Subcutaneous abdominal adipose tissue (tissue), 5 donors: Measurements from ENCODE around the gene PTGIR.

Source experiments
- H3K27ac ChIP-seq: one replicate; pipeline ENCODE4 v1.7.0; 2013; ENCODE audit warnings: low read depth, mild to moderate bottlenecking, inconsistent platforms, low read length, moderate library complexity
- H3K27me3 ChIP-seq, 5 donors: one replicate each; pipeline ENCODE4 v1.7.0; 2013; ENCODE audit warnings: low read length in 5 of 5, inconsistent platforms in 1 of 5; ENCODE audit not compliant: control insufficient read depth in 5 of 5, insufficient read depth in 4 of 5
- H3K36me3 ChIP-seq, 5 donors: one replicate each; pipeline ENCODE4 v1.7.0; 2013; ENCODE audit warnings: low read length in 5 of 5; ENCODE audit not compliant: control insufficient read depth in 5 of 5, insufficient read depth in 5 of 5
- H3K4me1 ChIP-seq, 5 donors: one replicate each; pipeline ENCODE4 v1.7.0; 2013; ENCODE audit warnings: low read length in 5 of 5, mild to moderate bottlenecking in 3 of 5, moderate library complexity in 1 of 5; ENCODE audit not compliant: control insufficient read depth in 5 of 5, insufficient read depth in 5 of 5
- H3K4me3 ChIP-seq, 5 donors: one replicate each; pipeline ENCODE4 v1.7.0; 2013; ENCODE audit warnings: low read length in 5 of 5, low read depth in 1 of 5
- H3K9ac ChIP-seq, 5 donors: one replicate each; pipeline ENCODE4 v1.7.0; 2013; ENCODE audit warnings: low read length in 5 of 5, mild to moderate bottlenecking in 4 of 5, moderate library complexity in 3 of 5
- H3K9me3 ChIP-seq, 5 donors: one replicate each; pipeline ENCODE4 v1.7.0; 2013; ENCODE audit warnings: low read length in 5 of 5; ENCODE audit not compliant: control insufficient read depth in 5 of 5
- donor health status: healthy.
- donor health status: healthy.
- donor health status: healthy.
- donor health status: healthy.
- donor health status: healthy.

The PTGIR gene

DNA sequence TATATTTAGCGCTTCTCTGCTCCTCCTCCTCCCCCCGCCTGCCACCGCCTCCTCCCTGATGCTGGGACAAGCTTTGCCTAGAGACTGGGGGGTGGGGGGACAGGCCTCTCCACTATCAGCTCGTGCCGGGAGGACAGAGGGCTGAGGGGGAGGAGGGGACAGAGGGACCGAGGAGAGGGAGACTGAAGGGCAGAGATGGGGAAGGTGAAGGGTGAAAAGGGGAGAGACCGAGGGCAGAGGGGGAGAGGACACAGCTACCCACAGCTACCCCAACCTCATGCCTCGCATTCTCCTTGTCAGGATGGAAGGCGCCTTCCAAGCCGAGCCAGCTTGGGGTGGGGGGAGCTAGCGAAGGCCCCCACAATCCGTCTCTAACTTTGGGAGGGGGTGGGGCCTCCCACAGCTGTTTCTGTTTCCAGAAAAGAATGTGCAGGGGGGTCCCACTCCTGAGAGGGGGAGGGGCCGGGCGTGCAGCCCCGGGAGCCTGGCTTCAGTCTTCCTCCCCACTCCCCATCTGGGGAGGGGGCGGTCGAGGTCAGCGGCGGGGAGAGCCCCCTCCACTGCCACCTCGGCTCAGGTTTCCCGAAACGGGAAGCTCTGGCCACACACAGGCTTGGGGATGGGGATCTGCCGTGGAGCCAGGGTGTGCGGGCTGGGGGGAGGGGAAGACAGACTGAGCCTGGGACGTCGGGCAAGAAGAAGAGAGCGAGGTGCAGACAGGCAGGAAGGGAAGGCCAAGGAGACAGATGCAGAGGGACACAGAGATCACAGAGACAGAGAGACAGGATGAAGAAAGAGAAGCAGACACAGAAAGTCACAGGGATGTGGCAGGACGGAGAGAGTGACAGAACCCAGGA, 34.5 kb upstream of the PTGIR start:
- Histone ChIP-seq H3K4me3 (peak overlapping the region; percentile 22 to 74 (median 48)), H3K4me1 (peaks cover 0 to 26% (median 24%) of the 10 kb centered on the region in 5 donors), H3K9ac (peak overlapping the region in 1 of 5 donors; percentile 51), H3K36me3 (no peaks in the 10 kb centered on the region), H3K27ac (no peak overlapping the region), H3K9me3 (no peaks in the 10 kb centered on the region), H3K27me3 (peaks cover 13 to 22% (median 19%) of the 10 kb centered on the region in 5 donors)

DNA sequence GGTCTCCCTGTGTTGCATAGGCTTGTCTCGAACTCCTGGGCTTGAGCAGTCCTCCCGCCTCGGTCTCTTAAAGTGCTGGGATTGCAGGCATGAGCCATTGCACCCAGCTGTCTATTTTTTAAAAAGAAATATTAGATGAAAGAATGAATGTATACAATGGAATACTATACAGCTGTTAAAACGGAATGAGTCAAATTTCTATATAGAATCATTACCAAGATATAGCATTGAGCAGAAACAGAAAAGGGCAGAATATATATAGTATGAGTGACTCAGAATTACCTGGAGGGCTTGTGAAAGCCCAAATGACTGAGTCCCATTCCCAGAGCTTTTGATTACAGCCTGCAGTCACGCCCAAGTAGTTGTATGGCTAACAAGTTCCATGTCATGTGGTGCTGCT, 31.7 kb upstream of the PTGIR start:
- H3K27me3 ChIP-seq, result peaks cover 13 to 23% (median 20%) of the 10 kb centered on the region in 5 donors
- H3K9ac ChIP-seq, result no peak overlapping the region
- no peak overlapping the region for H3K27ac ChIP-seq
- H3K9me3 ChIP-seq, result no peaks in the 10 kb centered on the region
- no peaks in the 10 kb centered on the region for H3K36me3 ChIP-seq
- H3K4me1 ChIP-seq, result peaks cover 0 to 21% (median 20%) of the 10 kb centered on the region in 5 donors
- no peak overlapping the region for H3K4me3 ChIP-seq

DNA sequence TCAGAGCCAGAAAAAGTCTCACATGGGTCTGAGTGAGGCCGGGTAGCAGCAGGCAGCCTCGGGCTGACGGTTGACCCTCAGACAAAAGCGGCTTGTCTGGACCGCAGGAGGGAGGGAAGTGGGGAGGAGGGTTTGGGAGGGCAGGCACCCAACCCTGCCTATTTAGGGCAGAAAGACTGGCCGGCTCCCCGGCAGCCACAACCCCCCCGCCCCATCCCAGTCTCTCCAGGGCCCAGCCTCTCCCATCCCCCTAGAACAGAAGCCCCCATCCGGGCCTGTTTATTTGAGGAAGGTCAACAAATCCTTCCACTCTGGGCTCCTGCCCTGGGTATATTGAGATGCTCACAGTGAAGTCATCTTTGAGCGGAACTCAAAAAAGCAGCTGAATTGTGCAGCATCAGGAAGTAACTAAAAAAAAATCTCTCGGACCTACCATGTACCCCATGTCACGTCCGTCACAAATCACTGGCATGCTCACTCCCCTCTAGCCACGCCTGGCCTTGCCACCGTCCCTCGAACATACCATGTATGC, 29.8 kb upstream of the PTGIR start:
- H3K4me1 ChIP-seq, result peaks cover 0 to 7% (median 6%) of the 10 kb centered on the region in 5 donors
- H3K9me3 ChIP-seq, result no peaks in the 10 kb centered on the region
- no peaks in the 10 kb centered on the region for H3K36me3 ChIP-seq
- no peak overlapping the region for H3K9ac ChIP-seq
- H3K27ac ChIP-seq, result no peak overlapping the region
- peaks cover 9 to 16% (median 13%) of the 10 kb centered on the region in 5 donors for H3K27me3 ChIP-seq
- H3K4me3 ChIP-seq, result no peak overlapping the region

DNA sequence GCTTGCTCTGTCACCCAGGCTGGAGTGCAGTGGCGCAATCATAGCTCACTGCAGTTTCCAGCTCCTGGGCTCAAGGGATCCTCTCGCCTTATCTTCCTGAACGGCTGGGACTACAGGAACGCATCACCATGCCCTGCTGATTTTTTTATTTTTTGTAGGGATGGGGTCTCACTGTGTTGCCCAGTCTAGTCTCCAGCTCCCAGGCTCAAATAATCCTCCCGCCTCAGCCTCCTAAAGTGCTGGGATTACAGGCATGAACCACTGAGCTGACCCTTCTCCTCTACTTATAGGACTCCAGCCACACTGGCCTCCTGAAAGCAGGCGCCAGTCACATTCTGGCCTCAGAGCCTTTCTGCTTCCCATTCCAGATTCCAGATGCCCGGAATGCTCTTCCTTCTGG, 25.6 kb upstream of the PTGIR start:
- Histone ChIP-seq H3K4me1 (no peaks in the 10 kb centered on the region), H3K9me3 (peaks cover 0 to 6% (median 2%) of the 10 kb centered on the region in 5 donors), H3K36me3 (no peaks in the 10 kb centered on the region), H3K4me3 (no peak overlapping the region), H3K27me3 (peaks cover 3 to 9% (median 6%) of the 10 kb centered on the region in 5 donors), H3K9ac (no peak overlapping the region), H3K27ac (no peak overlapping the region)

DNA sequence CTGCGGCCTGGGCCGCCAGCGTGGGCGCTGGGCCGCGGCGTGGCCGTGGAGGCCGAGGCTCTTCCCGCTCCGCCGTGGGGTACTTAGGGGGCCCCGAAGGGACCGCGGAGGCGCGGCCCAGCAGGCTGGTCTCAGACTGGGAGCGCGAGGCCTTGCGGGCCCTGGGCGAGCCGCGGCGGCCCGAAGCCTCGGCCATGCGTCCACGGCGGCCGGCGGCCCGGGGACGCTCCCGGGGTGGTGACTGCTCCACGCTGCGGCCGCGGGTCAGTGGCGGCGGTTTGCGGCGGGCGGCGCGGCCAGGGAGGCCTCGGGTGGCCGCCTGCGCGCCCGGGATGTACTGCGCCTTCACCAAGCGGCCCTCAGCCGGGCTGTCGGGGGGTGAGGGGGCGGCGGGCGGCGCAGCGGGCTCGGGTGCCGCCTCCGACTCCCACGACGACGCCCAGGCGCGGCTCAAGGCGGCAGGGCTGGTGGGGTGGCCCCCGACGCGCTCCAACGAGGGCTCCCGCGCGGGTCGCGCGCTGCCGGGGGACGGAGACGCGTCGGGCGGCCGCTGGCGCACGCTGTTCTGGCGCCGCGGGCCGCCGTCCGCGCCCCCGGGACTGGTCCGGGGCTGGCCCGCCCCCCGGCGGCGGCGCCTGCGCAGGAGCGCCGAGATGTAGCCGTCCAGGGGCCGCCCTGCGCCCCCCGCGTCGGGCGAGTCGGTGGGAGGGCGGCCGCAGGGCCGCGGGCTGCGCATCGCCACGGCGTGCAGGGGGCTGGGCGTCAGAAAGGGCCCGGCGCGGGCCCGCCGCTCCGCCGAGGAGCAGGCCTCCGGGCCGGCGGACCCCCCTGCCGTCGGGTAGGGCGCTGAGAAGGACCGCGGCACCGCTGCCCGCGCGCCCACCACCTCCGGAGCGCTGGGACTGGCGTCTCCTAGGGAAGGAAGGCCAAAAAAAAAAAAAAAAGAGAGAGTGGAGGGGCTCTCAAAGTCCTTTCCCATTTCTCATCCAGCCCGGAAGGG, 24.4 kb upstream of the PTGIR start:
- H3K36me3 ChIP-seq, result no peaks in the 10 kb centered on the region
- H3K27me3 ChIP-seq, result peaks cover 3 to 11% (median 6%) of the 10 kb centered on the region in 5 donors
- H3K4me3 ChIP-seq, result no peak overlapping the region
- peaks cover 0 to 6% (median 2%) of the 10 kb centered on the region in 5 donors for H3K9me3 ChIP-seq
- no peaks in the 10 kb centered on the region for H3K4me1 ChIP-seq
- no peak overlapping the region for H3K9ac ChIP-seq
- no peak overlapping the region for H3K27ac ChIP-seq

DNA sequence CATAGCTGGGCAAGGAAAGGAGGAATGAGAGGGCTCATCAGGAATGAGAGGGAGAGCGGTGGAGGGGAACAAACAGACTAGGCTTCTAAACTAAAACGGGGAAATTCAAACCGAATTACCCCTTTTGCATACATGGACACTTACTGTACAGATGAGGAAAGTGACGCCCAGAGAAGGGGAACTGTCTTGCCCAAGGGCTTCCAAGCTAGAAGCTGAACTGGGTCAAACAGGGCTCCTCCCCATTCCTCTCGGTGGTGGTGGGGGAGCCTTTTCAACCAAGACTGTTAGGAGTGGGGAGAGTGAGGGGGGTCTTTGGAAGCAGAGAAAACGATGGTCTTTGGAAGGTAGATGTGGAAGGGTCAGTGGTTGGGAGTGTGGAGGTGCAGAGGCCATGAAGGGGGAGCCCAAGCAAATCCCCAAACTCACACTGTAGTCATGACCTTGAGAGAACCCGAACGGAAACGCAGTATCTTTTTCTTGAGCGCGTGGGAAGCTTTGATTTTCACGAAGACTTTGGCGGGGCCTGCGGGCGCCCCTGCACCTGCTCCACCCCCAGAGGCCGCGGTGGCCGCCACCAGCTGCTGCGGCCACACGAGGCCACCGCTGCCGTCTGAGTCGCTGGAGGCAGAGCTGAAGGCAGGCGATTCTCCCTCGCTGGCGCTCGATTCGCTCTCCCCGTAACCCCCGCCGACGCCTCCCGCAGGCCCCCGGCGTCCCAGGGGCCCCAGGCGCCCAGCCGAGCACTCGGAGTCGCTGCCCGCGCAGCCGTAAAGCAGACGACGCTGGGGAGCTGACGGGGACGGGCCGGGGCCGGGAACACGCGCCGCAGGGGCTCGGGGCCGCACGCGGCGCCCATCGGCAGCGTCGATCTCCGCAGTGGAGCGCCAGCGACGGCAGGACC, 23.4 kb upstream of the PTGIR start:
- no peaks in the 10 kb centered on the region for H3K36me3 ChIP-seq
- H3K9me3 ChIP-seq, result peaks cover 0 to 6% (median 2%) of the 10 kb centered on the region in 5 donors
- no peak overlapping the region for H3K27ac ChIP-seq
- H3K4me3 ChIP-seq, result no peak overlapping the region
- peaks cover 0 to 11% (median 6%) of the 10 kb centered on the region in 5 donors for H3K27me3 ChIP-seq
- H3K4me1 ChIP-seq, result no peaks in the 10 kb centered on the region
- no peak overlapping the region for H3K9ac ChIP-seq

DNA sequence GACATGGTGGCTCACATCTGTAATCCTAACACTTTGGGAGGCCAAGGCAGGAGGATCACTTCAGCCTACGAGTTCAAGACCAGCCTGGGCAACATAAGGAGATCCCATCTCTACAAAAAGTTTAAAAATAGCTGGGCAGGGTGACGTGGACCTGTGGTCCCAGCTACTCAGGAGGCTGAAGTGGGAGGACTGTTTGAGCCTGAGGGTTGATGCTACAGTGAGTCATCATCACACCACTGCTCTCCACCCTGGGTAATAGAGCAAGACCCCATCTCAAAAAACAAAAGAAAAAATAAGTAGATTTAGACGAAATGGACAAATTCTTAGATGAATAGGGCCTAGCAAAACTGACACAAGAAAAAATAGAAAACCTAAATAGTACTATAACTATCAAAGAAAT, 21.5 kb upstream of the PTGIR start:
- no peak overlapping the region for H3K4me3 ChIP-seq
- H3K9me3 ChIP-seq, result peaks cover 0 to 6% (median 2%) of the 10 kb centered on the region in 5 donors
- H3K36me3 ChIP-seq, result no peaks in the 10 kb centered on the region
- H3K4me1 ChIP-seq, result no peaks in the 10 kb centered on the region
- no peak overlapping the region for H3K27ac ChIP-seq
- H3K9ac ChIP-seq, result no peak overlapping the region
- peaks cover 0 to 16% (median 6%) of the 10 kb centered on the region in 5 donors for H3K27me3 ChIP-seq

DNA sequence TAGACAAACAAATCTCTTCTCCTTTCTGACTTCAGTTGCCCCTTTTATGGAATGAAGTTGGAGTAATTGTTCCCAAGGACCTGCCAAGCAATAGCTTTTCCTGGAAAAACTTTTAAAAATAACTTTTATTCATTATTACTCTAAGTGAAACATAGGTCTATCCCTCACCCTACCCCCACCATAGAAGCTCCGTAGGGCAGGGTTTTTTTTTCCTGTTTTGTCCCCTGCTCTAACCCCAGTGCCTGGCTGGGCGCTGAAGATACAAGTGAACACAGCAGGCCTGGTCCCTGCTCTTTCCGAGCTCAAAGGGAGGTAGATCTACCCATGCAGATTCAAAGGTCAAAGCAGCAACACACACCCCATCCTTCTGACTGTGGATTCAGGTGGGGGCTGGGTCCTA, 19.8 kb upstream of the PTGIR start:
- Histone ChIP-seq H3K9ac (no peak overlapping the region), H3K4me3 (no peak overlapping the region), H3K27me3 (peaks cover 2 to 26% (median 11%) of the 10 kb centered on the region in 5 donors), H3K4me1 (peaks cover 0 to 5% (median 2%) of the 10 kb centered on the region in 5 donors), H3K27ac (no peak overlapping the region), H3K9me3 (peaks cover 0 to 6% (median 2%) of the 10 kb centered on the region in 5 donors), H3K36me3 (no peaks in the 10 kb centered on the region)

DNA sequence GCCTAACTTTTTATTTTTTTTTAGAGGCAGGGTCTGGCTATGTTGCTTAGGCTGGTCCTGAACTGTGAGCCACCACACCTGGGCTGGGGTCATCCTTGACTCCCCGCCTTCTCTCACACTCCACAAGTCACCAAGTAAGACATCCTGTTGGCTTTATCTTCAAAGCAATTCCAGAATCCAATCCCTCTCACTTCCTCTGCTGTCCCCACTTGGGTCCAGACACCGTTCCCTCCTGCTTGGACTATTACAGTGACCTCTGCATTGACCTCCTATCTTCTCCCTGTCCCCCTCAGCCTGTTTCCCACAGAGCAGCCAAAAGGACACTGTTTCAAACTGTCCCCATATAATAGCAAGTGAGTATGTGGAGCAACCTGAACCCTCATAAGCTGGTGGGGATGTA, 15.8 kb upstream of the PTGIR start:
- H3K9me3 ChIP-seq, result no peaks in the 10 kb centered on the region
- no peak overlapping the region for H3K27ac ChIP-seq
- H3K4me3 ChIP-seq, result no peak overlapping the region
- H3K9ac ChIP-seq, result no peak overlapping the region
- H3K27me3 ChIP-seq, result peaks cover 11 to 33% (median 16%) of the 10 kb centered on the region in 5 donors
- H3K4me1 ChIP-seq, result peaks cover 2 to 22% (median 19%) of the 10 kb centered on the region in 5 donors
- H3K36me3 ChIP-seq, result no peaks in the 10 kb centered on the region
